C1 segment of cervical spinal cord (tissue), 14 donors: Measurements from ENCODE around the gene EMC6.

Source experiments
- DNase-seq, 14 donors: peaks; one replicate each; lab custom pipeline; 2025; lab: John Stamatoyannopoulos, UW

Gene EMC6

DNA sequence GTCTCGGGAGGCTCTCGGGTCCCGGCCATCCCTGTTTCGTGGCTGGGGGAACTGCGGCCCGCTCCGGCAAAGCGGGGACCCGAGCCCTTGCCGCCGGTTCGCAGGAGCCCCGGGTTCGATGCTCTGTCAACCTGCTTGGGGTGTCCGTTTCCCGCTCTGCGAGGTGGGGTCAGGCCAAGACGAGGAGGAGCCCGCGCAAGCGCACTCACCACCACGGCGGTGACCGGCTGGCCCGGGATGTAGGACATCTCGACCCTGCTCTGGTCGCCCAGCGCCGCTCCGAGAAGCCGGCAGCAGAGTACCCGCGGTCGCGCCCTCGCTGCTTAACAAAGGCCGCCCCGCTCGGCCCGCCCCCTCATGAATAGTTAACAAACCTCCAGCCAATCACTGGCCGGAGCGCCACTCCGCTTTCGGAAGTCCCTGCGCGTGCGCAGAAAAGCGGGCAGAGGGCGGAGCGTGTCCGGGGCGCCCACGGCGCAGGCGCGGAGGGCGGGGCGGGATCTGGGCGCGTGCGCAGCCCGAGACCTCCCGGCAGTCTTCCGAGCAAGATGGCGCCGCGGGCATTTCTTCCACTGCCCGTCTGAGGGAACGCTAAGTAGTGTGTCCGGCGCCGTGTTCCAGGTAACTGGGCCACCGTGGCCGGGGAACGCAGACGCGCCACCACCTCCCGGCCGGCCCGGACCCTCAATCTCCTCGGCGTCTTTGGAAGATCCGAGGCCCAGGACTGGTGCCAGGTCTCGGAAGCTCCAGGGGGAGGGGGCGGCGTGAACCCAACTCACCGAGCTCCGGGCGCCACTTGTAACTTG lies at the start of gene EMC6, which contains the start of gene TAX1BP3:
Gene EMC6 (plus strand): TSS at position 534 of the 806 bp plus-strand sequence. CDS start 335 bp downstream, outside the sequence.
Gene TAX1BP3 (minus strand): TSS at position 300 of the 806 bp plus-strand sequence. CDS start 52 bp downstream, at position 248.
- DNase-seq, result peak; percentile 82 to 100 (median 97)

DNA sequence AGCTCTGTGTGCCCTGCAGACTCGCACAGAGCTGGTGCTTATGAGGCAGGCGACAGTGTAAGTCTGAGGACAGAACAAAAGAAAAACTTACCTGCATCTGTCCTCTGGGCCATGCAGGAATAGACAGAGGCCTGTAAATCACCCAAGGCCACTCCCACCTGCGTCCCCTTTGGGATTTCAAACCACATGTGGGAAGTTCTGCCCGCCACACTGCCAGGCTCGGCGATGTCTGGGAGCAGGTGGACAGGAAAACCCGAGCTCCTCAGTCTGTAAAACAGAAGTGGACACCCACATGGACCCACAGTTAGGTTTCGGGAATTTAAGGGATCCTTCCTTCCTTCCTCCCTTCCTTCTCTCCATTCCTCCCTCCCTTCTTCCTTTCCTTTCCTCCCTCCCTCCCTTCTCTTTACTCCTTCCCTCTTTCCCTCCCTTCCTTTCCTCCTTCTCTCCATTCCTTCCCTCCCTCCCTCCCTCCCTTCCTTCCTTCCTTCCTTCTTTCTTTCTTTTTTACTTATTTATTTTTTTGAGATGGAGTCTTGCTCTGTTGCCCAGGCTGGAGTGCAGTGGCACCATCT lies 47.4 kb upstream of the EMC6 start:
- no peak for DNase-seq

DNA sequence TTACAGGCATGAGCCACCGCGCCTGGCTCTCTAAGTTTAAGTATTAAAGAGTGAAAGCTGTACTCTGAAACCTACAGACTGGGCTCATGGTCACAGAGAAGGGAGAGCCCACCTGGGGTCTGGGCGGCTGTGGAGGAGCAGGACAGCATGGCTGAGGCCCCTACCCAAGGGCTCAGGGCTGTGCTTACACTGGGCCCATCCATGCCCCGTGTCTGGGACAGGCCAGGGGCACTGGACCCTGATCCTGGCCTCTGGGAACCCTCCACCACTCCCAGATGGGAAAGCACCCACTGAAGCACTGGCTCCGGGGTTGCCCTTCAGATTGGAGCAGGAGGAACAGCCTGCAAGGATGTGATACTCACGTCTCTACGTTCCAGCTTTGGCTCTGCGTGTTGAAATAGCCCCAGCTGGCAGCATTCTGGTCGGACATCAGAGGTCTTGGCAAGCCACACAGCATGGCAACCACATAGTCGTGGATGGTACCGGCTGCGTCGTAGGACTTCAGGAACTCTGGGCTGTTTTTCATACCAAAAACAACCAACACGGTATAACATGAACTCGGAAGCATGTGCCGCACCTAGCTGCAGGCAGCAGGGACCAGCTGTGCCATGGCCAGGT lies 45.5 kb upstream of the EMC6 start:
- no peak for DNase-seq

DNA sequence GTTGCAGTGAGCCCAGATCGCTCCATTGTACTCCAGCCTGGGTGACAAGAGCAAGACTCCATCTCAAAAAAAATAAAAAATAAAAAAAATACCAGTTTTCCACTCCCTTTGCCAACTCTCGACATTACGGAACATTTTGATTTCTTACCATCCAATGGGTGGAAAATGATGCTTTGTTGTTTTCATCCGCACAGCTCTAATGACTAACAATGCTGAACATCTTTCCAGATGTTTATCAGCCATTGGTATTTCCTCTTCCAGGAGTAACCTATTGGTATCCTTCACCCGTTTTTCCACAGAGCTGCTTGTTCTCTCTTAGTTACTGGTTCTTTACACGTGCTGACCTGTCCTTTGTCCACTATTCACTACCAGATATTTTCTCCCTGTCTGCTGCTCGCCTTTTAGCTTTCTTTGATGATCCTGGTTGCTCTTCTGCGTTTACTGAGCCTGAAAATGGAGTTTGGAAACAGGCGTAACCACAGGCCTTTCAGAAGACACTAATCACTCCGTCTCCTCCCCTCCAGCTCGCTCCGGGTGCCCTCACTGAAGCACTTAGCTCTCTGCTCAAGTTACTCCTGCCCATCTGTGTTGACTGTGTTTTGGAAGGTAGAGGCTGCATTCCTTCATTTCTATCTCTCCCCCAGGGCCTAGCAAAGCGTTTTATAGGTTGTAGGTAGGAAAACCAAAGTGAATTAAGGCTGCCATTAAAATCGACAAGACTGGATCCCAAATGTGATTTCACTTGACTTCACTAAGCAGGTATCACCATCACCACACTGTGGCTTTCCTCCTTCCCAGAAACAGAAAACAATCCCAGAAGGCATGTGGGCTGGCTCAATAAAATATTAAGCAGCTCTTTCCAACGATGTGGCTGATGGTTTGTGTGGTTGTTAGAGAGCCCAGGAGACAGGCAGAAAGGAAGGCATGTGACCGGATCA lies 41.5 kb upstream of the EMC6 start:
- no peak for DNase-seq

DNA sequence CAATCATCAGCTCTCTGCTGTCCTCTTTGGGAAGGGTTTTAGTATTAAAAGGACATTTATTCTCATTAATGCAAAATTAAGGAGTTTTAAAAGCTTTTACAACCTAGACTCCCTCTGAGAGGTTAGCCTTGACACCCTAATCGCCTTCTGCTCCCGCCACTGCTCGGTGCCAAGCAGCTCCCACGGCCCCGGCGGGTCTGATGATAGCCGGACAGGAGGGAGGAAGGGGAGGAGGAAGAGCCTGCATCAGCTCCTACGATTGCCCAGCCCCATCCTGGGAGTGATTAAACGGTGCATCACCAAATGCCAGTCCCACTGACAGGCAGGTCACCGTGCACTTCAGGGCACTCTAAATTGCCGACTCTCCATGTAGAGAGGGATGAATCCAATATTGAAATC lies 40.8 kb upstream of the EMC6 start:
- no peak for DNase-seq

DNA sequence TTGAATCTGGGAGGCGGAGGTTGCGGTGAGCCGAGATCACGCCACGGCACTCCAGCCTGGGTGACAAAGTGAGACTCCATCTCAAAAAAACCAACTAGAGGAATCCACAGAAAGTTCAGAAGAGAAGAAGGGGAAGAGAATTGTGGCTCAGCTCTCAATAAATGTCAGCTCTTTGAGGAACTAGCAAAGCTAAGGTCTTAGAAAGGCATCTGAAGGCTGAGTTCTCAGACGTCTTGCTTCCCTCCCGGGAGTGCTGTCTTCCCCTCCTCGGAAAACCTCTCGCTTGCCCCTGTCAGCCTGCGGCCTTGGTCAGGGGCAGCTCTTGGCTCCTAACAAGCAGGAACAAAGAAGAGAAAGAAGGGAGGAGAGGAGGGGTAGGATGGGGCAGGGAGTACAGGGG lies 37.8 kb upstream of the EMC6 start:
- DNase-seq, result peak in 2 of 14 donors; percentile 5 to 6

DNA sequence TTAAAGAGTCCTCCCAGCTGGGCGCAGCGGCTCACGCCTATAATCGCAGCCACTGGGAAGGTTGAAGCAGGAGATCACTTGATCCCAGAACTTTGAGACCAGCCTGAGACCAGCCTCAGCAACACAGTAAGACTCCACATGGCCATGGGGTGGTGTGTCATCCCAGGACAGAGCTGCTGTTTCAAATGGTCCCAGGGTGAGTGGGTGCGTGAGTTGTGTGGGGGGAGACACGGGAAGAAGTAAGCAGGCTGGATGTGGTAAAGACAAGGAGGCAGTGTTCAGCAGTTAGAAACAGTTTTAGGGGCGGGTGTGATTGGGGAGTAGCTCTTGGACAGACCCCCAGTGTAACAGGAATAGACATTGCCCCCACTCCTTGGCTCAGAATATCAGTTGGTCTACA lies 36.3 kb upstream of the EMC6 start:
- no peak for DNase-seq

DNA sequence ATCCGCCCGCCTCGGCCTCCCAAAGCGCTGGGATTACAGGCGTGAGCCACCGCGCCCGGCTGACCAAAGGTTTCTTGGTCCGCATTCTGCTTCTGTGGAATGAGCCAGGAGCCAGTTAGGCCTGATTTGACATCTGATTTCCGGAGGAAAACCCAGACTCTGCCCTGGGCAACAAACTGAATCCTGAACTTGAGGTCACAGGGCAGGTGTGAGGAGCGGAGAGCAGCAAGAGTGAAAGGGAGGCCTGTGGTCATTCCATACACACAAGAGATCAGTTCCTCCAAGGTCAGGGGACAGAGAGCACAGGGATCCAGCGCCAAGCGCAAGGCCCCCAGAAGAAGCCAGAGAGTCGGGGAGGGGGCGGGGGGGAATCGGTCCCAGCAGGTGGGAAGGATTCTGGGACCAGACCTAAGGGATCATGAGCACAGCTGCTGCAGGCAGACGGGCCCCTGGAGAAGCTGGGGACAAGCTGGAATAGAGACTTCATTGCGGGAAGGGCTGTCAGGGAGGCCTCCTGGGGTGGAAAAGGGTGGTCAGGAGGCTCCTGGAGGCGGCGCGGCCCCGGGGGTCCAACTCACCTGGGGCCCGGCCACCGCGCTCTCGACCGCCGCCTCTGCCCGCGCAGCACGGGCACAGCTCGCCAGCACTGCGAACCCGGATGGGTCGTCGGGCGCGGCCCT lies 33.0 kb upstream of the EMC6 start:
- DNase-seq, result no peak

DNA sequence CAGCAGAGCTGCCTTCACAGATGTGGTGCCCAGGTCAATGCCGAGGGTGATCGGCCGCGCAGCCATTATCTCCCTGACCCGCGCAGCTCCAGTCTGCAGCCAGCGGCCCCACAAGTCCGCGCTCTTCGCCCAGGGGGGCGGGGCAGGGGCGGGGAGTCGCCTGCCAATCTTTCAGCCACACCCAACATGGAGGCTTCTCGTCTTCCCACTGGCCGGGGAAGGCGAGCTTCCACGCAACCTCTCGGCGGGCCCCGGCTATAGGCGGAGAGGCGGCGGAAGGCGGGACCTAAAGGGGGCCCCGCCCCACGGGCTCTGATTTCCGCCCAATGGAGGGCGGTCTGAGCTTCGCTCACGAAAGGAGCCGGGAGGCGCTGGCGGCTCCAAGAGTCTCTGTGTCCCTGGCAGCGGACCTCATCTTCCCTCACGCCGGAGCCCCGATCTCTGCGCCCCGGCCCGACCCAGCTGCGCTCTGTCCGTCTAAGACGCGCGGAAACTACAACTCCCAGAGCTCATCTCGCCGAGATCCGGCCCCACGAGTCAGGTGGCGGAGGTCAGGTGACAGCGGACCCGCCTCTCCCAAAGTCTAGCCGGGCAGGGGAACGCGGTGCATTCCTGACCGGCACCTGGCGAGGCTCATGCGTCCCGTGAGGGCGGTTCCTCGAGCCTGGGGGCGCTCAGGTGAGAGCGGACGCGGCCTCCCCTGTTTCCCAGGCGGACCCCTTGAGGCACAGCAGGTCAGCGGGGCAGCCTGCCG lies 32.3 kb upstream of the EMC6 start, which contains the start of the genes CTNS and SHPK:
Gene CTNS (plus strand): TSS at position 607 of the 754 bp plus-strand sequence. CDS start 3,447 bp downstream, outside the sequence.
Gene SHPK (minus strand): TSS at position 97 of the 754 bp plus-strand sequence. CDS start 31 bp downstream, at position 66.
- peak; percentile 82 to 98 (median 96) for DNase-seq

DNA sequence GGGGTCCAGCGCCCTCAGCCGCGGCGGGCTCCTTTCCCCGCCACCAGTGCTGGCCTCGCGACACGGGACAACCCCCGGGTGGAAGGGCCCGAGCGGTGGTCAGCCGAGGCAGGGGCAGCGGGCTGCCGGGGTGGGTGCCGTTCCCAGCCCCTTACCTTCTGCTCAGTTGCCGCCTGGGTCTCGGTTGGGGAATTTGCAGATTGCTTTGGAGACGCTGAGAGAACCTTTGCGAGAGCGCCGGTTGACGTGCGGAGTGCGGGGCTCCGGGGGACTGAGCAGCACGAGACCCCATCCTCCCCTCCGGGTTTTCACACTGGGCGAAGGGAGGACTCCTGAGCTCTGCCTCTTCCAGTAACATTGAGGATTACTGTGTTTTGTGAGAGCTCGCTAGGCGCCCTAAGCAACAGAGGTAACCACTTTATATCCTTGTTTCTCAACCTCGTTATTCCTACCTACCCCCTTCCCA lies 31.7 kb upstream of the EMC6 start:
- DNase-seq, result no peak

DNA sequence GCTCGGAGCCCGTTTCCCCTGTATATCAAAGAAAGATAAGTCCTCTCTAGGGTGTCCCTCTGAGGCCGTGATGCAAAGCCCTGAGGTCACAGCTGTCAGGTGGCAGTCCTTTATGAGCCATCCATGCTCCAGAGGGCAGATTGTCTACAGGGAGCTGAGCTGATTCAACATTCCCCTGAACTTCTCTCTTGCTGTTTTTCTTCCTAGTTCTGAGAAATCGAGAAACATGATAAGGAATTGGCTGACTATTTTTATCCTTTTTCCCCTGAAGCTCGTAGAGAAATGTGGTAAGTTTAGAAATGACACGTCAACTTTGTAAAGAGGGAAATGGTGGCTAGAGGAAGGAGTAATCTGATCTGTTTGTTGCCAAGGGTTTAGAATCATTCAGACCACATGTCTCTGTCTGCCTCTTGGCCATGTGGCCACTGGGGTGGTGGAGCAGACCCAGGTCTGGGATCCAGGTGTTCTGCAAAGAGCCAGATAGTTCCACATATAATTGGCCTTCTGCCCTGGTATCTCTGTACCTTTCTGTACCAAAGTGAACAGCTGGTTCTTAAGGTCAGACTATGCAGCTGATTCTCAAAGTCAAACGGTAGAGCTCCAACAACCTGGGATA lies 28.5 kb upstream of the EMC6 start:
- no peak for DNase-seq

DNA sequence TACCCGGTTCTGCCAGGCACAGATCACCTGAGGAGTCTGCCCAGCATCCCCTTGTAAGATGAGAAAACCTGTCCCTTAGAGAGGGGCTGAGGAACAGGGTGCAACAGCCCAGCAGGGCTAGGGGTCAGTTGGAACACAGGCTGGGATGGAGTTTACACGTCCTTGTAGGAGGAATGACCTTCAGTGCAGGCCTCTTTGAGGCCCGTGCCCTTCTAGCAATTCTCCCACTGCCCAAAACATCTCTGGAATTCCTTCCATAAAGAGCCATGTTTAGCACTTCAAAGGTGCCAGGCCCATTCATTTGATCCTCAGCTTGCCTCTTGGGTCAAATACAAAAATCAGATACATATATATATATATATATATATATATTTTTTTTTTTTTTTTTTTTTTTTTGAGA lies 27.6 kb upstream of the EMC6 start:
- DNase-seq, result no peak

DNA sequence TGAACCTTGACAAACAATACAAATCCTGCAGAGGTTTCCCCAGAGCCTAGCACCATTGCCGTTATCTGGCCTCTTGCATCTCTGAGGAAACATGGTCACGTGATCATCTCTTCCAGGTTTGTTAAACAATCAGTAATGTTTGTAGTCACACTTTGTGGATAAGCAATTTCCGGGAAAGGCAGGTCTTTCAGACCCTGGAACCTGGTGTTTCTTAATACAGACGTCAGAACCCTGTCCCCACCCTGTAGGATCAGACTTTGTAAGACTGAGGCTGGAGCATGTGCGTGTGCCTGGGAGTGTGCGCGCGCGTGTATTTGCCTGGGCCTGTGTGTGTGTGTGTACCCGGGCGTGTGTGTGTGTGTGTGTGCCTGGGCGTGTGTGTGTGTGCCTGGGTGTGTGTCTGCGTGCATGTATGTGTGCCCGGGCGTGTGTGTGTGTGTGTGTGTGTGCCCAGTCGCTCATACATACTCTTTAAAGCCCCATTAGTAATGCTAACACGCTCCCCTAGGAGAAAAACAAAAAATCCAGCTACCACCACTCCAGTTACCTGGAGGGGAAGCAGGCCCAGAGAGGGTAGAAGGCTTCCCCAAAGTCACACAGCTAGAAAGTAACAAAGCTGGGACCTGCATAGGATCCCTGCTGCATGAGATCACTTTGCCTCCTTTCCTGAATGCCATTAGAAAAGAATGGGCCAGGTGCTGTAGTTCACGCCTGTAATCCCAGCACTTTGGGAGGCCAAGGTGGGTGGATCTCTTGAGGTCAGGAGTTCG lies 26.7 kb upstream of the EMC6 start:
- no peak for DNase-seq

DNA sequence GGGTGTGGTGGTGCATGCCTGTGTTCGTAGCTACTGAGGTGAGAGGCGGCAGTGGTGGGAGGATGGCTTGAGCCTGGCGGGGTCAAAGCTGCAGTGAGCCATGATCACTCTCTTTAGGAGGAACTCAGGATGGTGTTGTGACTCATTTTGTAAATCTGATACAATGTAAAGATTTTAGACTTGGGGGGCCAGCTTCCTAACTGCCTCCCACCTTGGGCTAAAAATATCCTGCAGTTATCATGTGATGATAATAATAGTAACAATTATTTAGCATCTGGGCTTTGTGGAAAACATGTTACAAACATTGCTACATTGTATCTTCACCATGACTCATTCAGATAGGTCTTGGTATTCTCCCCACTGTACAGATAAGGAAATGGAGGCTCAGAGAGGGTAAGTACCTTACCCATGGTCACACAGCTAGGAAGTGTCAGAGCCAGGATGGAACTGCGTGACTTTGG lies 24.7 kb upstream of the EMC6 start:
- no peak for DNase-seq

DNA sequence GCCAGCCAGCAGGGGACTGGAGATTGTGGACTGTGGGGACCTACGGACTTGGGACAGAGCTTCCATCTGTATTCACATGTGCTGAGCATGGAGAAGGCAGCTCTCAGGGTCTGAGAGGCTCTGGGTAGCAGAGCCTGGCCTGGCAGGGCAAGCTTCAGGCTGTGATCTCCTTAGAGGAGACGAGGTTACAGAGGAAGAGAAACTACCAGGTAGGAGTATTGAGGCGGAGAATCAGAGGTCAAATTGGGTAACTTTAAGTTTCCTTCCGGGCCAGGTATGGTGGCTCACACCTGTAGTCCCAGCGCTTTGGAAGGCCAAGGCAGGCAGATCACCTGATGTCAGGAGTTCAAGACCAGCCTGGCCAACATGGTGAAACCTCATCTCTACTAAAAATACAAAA lies 23.3 kb upstream of the EMC6 start:
- no peak for DNase-seq

DNA sequence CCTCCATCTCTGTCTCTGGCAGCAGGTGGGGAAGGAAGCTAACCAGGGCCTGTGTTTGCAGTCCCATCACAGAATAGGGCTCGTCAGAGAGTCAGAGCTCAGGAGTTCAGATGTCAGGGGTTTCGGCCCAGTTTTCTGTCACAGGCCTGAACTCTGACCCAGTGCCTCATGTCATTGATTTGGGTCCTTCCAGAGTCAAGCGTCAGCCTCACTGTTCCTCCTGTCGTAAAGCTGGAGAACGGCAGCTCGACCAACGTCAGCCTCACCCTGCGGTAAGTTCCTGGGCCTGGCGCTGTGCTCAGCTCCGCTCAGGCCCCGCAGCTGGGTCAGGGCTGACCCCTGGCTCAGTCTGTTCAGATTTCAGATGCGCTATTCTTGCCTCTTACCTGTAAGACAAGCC lies 21.4 kb upstream of the EMC6 start:
- no peak for DNase-seq

DNA sequence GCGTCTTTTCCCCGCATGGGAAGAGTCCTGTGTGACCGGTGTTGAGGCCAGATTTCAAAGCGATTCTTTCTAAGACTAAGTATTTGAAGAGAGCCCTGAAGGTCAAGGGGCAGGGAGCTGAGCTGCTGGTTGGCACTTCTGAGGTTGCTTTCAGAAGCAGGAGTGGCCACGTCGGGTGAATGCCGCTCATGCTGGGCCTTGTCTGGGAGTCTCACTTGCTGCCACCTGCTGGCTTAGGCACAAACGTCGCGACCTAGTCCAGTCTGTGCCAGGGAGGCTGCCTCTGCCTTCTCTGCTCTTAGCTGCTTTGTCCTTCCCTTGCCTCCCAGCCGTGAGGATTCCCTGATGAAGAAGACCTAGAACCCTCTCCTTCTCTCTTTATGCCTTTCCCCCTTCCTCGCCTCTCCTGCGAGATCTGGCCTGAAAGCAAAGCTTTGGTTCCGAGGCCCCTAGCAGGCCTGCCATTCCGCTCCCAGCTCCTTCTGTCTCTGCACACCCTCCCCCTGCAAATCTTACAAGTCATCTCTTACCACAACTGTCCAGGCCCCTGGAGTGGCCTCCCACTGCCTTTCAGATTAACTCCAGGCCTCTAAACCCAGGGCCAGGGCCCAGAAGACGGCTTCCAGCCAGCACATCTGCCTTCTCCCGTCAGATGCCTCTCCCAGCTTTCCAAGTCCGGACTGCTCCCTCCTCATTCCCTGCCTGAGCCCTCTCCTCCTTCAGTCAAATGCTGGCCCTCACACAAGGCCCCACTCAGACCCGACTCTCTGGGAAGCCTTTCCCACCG lies 20.6 kb upstream of the EMC6 start:
- peak in 6 of 14 donors; percentile 15 to 47 (median 39) for DNase-seq

DNA sequence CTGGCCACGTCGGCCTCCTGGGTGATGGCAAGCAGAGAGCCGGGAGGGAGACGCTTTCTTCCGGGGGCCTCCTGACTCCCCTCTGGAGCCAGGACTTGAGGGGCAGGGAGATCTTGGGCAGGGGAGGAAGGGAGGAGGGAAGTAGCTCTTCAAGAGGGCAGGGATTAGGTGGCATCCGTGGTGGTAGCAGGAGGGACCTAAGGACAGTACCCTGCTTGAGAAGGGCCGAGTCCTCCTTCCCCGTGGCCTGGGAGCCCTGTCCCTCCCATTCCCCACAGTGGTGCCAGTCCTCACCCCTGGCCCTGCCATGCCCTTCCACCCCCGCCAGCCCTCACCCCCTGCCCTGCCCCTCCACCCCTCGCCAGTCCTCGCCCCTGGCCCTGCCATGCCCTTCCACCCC lies 12.8 kb upstream of the EMC6 start:
- DNase-seq, result no peak
